ENCODE results near the gene FANCM. TPM values are rescaled to one million over a fixed set of nuclear protein-coding genes. Genes with fewer than 3 reads are reported as not detected.

Gene FANCM
- total RNA-seq, 1 donor from 2014 or later: 4.2 TPM

Other genes with a start within 250 kb of the FANCM start
- gene KLHL28, start 174.0 kb upstream of the FANCM start, total RNA-seq: 21.2 and 22.1 TPM in 2 replicates
- gene TOGARAM1, start 173.7 kb upstream of the FANCM start, total RNA-seq: 14.7 and 15.2 TPM in 2 replicates
- 42.6 and 43.3 TPM in 2 replicates for gene PRPF39, start 51.8 kb upstream of the FANCM start, total RNA-seq
- gene FKBP3, start 1.4 kb upstream of the FANCM start, total RNA-seq: 66.1 and 77.0 TPM in 2 replicates
- 7.0 and 9.8 TPM in 2 replicates for gene MIS18BP1, start 117.3 kb downstream of the FANCM start, total RNA-seq